Vagina (tissue), 2 donors: ENCODE data around the gene MEI1.

ENCODE experiments used
- POLR2A ChIP-seq, 2 donors: fragments of 450-650 bp; IDR thresholded peaks; one replicate each; pipeline ENCODE4 v1.6.1; 2017; ENCODE audit warnings: antibody characterized with exemption in 2 of 2, mild to moderate bottlenecking in 2 of 2, moderate library complexity in 2 of 2
- POLR2AphosphoS5 ChIP-seq, 2 donors: sonication (generic); formaldehyde crosslinking; IDR thresholded peaks; one replicate each; pipeline ENCODE4 v1.9.0; 2017; ENCODE audit warnings: antibody characterized with exemption in 2 of 2, mild to moderate bottlenecking in 2 of 2, low read depth in 1 of 2; ENCODE audit not compliant: insufficient read depth in 1 of 2
- TF ChIP-seq, protein P1 (sequence below), 3 experiments: fragments of 450-650 bp in 2 of 3; fragments of 200-600 bp in 1 of 3; sonication (generic) in 1 of 3; IDR thresholded peaks; one replicate each; pipeline ENCODE4 v1.5.1; 2017 to 2019; ENCODE audit warnings: antibody characterized with exemption in 3 of 3, mild to moderate bottlenecking in 2 of 3, moderate library complexity in 2 of 3

DNA sequence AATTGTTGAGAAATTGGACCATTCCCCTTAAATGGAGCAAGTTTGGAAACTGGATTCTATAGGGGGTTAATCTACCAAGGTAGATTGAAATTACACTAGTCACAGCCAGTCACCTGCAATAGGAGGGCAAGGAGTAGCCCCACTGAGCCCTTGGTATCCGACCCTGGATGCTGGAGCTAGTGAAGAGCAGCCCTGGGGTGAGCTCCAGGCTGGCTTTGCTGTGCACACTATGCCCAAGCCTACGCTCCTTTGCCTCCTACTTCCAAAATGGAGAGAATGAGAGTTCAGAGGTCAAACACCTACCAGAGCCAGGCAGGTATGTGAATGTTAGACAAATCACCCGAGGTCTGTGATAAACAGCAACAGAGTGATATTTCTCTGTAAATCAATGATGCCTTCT, 34.4 kb upstream of the MEI1 start:
- TF ChIP-seq, protein P1, sequence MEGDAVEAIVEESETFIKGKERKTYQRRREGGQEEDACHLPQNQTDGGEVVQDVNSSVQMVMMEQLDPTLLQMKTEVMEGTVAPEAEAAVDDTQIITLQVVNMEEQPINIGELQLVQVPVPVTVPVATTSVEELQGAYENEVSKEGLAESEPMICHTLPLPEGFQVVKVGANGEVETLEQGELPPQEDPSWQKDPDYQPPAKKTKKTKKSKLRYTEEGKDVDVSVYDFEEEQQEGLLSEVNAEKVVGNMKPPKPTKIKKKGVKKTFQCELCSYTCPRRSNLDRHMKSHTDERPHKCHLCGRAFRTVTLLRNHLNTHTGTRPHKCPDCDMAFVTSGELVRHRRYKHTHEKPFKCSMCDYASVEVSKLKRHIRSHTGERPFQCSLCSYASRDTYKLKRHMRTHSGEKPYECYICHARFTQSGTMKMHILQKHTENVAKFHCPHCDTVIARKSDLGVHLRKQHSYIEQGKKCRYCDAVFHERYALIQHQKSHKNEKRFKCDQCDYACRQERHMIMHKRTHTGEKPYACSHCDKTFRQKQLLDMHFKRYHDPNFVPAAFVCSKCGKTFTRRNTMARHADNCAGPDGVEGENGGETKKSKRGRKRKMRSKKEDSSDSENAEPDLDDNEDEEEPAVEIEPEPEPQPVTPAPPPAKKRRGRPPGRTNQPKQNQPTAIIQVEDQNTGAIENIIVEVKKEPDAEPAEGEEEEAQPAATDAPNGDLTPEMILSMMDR (IDR thresholded peaks at IDR 0.05): no peak
- no peak for TF ChIP-seq POLR2A (IDR thresholded peaks at IDR 0.05)
- TF ChIP-seq POLR2AphosphoS5 (IDR thresholded peaks at IDR 0.05; ENCODE audit: insufficient read depth in 1 of 2, low read depth in 1 of 2): no peak
